Stimulated activated CD4-positive, alpha-beta T cell treated with anti-CD3 and anti-CD28 coated beads, Interleukin-2, amount 100 ng/mL, for 4 hours (primary cell): ENCODE measurements around the gene STARD7.
"Not testable (repeated sequence)": the region's sequence is repeated elsewhere in the genome, so short reads cannot be mapped to it uniquely, and the experiment has no call there.

Experiments
- DNase-seq: peaks from one replicate; pipeline ENCODE4 v3.0.0-alpha.2; 2020; ENCODE audit warnings: low read depth

The STARD7 gene

DNA sequence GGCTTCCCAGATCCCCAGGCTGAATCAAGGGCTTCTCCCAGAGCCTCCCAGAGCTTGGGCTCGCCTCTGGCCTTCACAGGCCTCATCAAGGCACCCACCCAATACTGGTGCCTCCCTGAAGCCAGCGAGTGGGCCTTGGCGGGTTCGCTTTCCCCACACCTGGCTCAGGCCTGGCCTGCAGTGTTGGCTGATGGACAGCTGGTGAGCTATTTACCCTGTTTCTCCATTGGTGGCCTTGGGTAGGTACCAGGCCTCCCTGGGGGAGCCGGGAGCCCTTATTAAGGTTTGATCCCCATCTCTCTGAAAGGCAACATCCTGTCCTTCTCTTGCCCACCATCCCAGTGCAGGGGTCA, 45.2 kb downstream of the STARD7 start:
- no peak for DNase-seq

DNA sequence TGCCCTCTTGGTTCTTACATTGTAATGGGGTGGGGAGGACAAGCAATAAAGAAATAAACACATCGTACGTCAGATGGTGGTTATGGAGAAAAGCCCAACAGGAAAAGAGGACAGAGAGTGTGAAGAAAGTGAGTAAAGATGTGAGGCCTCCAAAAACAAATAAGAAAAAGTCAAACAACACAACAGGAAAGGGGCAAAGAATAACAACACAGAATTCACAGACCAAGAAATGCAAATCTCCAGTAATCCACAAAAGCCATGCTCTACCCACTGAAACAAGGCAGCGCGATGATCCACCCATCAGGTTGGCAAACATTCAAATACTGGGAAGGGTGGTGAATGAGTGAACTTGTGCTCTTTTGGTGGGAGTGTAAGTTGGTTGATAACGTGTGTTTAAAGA, 46.7 kb downstream of the STARD7 start:
- DNase-seq: no peak

DNA sequence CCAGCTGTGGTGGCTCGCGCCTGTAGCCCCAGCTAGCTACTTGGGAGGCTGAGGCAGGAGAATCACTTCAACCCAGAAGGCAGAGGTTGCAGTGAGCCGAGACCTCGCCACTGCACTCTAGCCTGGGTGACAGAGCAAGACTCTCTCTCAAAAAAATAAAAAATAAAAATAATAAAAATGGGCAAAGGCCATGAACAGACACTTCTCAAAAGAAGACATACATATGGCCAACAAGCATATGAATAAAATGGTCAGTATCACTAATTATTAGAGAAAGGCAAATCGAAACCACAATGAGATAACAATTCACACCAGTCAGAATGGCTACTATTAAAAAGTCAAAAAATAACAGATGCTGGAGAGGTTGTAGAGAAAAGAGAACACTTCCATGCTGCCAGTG, 48.3 kb downstream of the STARD7 start:
- not testable (repeated sequence) for DNase-seq

DNA sequence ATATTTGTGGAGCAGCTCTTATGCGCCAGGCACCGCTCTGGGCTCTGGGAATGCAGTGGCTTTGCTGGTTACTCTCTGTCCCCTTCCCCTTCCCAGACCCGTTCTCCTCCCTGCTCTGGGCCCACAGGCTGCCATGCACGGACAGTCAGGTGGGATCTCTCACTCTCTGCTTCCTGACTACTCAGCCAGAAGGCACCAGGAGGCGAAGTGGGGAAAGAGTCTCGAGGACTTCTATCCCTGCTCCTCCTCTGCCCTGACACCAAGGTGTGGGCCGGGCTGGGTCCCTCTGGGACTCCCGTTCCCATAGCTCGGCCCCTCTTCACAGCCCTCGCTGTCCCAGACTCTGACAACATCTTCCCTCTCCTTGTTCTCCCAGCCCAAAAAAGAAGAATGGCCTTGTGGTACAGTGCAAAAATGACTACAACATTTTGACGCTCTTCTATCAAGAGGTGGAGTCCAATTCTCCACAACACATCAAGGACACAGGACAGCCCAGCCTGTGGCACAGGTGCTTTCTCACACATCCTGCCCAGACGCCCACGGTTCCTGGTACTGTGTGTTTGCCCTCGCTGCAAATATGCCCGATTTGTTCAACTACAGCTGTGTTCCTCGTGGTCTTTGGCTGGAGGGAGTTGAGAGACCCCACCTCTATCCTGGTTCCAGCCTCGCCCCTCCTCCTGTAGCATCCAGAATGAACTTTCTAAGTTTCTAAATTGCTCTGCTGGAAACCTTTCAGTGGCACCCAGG, 49.4 kb downstream of the STARD7 start:
- peak; percentile 52 for DNase-seq

DNA sequence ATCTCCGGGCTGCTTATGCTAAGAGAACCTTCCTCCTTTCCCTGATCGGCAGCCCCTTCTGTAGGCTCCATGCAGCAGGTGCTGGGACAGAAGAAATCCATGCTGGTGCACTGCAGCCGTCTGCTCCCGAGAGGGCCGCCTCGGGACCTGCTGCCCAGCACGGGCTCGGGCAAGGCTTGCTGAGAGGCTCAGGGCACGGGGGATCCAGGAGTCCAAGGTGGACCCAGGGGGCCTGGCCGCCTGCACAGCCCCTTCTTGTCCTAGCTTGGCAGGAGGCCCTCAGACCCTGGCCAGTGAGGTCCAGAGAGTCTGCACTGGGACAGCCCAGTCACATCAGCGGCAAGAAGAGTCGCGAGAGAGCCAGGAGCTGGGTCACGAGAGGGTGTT, 50.1 kb downstream of the STARD7 start:
- no peak for DNase-seq

DNA sequence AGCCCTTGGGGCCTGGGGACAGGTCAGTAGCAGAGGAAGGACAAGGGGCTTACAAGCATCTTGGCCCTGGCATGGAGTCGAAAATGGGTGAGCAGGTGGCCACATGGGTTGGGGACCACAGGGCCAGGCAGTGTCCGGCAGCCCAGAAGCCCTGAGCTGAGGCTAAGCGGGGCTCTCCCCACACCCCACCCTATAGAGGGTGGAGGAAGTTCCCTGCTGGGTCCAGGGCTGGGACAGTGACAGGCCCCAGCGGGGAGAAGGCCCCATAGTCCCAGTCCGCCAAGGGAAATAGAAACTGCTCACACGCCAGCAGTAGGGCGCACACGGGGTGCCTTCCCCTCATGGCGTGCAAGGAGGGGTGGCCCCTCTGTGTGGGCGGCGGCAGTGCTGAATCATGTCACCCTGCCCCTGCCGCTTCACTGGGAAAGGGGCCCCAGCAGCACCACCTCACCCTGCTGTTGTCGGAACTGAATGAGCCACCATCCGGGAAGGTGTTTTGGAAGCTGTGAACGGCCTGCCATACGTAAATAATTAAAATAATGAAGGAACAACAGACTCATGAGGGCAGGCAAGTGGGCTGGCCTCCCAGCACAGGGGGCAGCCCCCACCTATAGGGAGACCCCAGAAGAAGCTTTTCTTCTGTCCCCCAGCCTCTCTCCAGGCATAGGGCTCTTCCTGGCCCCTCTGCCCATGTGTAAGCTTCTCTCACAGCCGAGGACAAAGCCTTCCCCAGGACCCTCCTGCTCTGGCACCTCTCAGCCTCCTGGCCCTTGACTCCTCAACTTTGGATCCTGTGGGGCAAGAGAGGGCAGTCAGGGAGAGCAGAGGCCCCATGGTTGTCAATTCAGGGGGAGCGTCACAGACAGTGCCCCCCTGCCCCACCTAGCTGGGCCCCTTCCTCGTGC, 50.7 kb downstream of the STARD7 start:
- peak; percentile 95 for DNase-seq

- no peak for DNase-seq
Measured at GRCh38 chr2:96156926-96157648, 51.5 kb downstream of the STARD7 start.

- no peak for DNase-seq
Measured at GRCh38 chr2:96156011-96156820, 52.4 kb downstream of the STARD7 start.

- no peak for DNase-seq
Measured at GRCh38 chr2:96154506-96155380, 53.9 kb downstream of the STARD7 start.

DNA sequence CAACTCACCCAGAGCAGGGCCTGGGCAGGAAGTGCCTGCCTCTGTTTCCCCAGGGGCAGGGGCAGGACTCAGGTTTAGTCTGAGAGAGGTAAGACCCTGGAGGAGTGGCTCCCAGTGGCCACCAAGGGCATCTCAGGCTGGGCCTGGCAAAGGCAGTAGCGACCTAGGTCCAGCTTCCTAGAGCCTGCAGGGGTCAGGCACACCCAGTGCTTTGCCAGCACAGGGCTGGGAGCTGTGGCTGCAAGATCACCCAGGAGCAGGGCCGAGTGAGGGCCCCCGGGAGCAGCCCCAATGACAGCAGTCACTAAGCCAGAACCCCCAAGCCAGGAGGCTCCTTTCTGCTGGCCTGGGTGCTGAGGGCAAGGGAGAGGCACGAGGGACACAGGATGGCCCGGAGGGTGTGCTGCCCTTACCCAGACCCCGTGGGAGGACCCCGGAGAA, 54.6 kb downstream of the STARD7 start:
- DNase-seq: no peak

GRCh38 chr2:96153291-96153713, 55.3 kb downstream of the STARD7 start:
- no peak for DNase-seq

- DNase-seq: no peak
Measured at GRCh38 chr2:96152304-96153161, 56.1 kb downstream of the STARD7 start.

DNA sequence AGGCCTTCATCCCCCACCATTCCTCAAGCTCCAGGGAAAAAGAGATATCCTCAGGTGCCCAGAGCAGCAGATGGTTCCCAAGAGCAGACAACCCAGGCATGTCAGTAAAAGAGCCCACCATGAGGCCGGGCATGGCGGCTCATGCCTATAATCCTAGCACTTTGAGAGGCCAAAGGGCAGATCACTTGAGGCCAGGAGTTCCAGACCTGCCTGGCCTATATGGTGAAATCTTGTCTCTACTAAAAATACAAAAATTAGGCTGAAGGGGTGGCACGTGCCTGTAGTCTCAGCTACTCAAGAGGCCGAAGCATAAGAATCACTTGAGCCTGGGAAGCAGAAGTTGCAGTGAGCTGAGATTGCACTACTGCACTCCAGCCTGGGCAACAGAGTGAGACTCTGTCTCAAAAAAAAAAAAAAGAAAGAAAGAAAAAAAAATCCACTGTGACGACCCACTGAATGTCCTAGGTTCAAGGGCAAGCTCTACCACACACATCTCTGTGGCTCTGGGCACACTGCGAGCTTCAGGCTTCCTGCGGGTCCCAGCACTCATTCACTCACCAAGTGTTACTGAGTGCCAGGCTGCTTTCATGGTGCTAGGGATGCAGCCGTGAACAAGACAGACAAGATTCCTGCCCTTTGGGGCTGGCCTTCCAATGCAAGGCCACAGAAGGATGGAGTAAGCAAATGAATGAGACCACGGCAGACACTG, 56.9 kb downstream of the STARD7 start:
- no peak for DNase-seq

DNA sequence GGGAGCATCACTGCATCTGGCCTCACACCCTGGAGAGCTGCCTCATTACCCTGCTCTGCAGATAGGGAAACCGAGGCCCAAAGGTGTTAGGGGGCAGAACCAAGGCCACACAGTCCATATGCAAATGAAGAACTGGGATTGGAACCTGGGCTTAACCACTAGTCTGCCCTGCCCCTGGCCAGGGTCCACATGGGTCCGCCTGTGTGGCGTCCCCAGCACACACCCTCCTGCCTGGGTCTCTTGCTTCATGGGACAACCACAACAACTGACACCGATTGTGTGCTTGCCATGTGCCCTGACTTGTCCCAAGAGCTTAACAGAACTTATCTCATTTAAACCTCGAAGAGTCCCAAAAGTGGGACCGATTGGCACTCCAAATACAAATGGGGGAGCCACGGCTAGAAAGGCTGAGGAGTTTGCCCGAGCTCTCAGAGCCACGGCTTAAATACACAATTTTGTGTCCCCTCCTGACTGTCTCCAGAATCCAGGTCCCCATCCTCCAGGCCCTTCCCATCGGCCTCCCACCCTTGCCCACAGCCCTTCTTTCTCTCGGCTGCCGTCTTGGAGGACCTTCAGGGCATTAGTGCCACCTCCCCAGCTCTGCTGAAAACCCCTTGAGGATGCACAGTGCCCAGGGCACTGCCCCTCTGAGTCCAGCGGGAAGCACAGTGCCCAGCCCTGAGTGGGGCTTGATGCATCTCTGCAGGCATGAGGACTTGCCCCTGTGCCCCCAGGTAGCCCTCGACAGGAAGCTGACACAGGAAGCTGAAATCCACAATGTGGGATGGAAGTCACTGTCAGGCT, 57.6 kb downstream of the STARD7 start:
- DNase-seq: no peak

GRCh38 chr2:96150007-96150640, 58.5 kb downstream of the STARD7 start:
- DNase-seq: no peak

DNA sequence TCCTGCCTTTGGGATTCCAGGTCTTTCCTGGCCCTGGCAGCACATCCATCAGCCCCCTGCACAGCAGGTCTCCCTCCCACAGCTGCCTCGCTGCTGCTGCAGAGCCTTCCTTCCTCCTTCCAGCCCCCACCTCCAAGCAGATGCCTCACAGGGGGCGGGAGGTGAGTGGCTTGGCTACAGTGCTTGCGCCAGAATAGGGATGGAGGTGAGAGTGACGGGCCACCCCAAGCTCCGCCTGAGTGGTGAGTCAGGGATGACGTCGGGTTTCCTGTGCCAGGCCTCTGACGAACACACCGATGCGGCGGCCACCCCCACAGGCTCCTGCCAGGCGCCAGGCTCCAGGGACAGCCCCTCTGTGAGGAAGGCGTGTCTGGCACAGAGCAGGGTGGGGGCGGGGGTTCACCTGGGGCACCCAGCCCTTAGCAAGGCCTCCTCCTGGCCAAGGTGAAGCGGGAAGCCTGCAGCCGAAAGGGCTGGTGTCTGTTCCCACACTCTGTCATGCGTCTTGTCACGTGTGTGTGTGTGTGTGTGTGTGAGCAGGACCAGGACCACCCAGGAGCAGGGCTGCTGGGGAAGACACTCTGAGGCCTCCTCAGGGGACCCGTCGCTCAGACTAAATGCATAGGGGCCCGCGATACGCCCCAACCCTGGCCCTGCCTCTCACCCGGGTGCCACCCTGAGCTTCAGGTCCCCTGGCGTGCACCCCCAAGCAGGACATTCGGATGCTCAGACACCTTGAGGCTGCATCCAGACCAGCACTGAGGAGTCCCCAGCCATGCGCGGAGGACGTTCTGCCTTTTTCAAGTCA, 60.0 kb downstream of the STARD7 start:
- peak; percentile 99 for DNase-seq
